ENCODE results near the gene BTBD1. TPM values are rescaled to one million over a fixed set of nuclear protein-coding genes. Genes with fewer than 3 reads are reported as not detected.
A peak's percentile ranks its signal among the peaks of the same experiment; 100 is the strongest.

Gene BTBD1
- polyA plus RNA-seq, 2 of the 4 experiments (the other 2 are of a cell fraction) = 53.1 to 95.8 TPM

DNA sequence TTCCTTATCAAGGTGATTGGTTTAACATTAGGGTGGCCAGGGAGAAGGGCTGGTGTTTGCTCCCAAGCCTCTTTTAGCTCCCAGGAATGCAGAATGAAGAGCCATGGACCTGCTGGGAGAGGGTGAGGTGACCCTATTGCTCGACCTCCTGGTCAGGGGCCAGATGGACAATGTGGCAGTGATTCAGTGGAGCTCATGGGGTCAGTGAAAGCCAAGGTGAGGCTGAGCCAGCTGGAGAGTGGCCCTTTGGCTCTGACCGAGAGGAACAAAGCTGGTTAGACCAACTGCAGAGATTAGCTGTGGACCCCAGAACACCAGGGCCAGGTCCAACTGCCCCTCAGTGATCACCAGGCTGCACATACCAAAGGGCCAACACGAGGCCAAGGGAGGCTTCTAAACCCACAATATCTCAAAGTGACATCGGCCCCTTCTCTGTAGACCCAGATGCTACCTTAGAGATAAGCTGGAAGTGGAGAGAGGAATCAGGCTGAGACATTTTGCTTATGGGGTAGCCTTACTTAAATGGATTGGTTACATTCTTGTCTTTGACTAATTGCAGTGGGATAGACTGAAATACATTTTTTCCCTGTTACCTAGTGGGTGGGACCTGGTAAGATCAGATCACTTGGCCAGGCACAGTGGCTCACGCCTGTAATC is 15.8 kb upstream of the BTBD1 start (continued):
- TF ChIP-seq, protein P1, sequence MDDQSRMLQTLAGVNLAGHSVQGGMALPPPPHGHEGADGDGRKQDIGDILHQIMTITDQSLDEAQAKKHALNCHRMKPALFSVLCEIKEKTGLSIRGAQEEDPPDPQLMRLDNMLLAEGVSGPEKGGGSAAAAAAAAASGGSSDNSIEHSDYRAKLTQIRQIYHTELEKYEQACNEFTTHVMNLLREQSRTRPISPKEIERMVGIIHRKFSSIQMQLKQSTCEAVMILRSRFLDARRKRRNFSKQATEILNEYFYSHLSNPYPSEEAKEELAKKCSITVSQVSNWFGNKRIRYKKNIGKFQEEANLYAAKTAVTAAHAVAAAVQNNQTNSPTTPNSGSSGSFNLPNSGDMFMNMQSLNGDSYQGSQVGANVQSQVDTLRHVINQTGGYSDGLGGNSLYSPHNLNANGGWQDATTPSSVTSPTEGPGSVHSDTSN (IDR thresholded peaks at IDR 0.05) = no peak
- TF ChIP-seq, protein P2, sequence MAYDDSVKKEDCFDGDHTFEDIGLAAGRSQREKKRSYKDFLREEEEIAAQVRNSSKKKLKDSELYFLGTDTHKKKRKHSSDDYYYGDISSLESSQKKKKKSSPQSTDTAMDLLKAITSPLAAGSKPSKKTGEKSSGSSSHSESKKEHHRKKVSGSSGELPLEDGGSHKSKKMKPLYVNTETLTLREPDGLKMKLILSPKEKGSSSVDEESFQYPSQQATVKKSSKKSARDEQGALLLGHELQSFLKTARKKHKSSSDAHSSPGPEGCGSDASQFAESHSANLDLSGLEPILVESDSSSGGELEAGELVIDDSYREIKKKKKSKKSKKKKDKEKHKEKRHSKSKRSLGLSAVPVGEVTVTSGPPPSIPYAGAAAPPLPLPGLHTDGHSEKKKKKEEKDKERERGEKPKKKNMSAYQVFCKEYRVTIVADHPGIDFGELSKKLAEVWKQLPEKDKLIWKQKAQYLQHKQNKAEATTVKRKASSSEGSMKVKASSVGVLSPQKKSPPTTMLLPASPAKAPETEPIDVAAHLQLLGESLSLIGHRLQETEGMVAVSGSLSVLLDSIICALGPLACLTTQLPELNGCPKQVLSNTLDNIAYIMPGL (CRISPR knock-in tag; IDR thresholded peaks at IDR 0.05; ENCODE audit: borderline replicate concordance) = no peak

DNA sequence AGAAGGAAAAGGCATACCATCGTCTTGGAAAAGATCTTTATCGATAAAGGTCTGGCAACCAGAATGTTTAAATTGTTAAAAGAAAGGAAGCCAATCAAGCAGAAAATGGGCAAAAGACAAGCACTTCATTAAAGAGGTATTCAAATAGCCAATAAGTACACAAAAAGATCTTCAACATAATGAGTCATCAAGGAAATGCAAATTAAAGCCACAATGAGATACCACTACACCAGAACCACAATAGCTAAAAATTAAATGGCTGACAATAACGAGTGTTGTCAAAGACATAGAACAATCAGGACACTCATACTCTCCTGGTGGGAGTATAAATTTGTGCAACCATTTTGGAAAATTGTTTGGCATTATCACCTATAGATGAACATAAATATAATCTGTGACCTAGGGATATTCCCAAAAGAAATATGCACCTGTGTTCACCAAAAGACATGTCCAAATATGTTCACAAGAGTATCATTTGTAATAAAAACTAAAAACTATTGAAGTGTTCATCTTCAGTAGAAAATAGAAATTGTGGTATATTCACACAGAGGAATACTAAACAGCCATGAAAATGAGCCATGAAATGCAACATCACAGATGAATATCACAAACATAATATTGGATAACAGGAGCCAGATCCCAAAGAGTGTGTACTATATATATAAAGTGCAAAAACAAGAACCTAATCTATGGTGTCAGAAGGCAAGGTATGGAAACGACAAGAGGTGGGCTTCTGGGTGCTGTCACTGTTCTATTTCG is 14.4 kb upstream of the BTBD1 start:
- peaks cover 2% of the 10 kb centered on the region; the same call in 1 of the 3 replicates for H3K9me3 ChIP-seq
- H3K4me2 ChIP-seq = no peak overlapping the region
- no peak for FAIRE-seq
- H3K27ac ChIP-seq = no peak overlapping the region
- DNase-seq (ENCODE audit: low read depth in 1 of 2, low spot score in 1 of 2) = no peak
- TF ChIP-seq SMC3 (IDR thresholded peaks at IDR 0.05) = no peak
- TF ChIP-seq FOSL2 (IDR thresholded peaks at IDR 0.05) = no peak
- TF ChIP-seq FOSL2 (CRISPR knock-in tag; IDR thresholded peaks at IDR 0.05) = peak; percentile 54
- no peak for TF ChIP-seq ZFP36 (IDR thresholded peaks at IDR 0.05; ENCODE audit: borderline replicate concordance, partially characterized antibody)
- no peak overlapping the region for H3K4me3 ChIP-seq
- POLR2A ChIA-PET = no interaction called here
- CTCF ChIA-PET = interaction anchor here (0.6 to 1.9 kb wide), 2 partner anchors 19 to 59 kb away, joined by 3 to 5 read pairs; no protein-coding TSS in a partner anchor
- WGBS (ENCODE audit: missing lambda C conversion rate) = 1% methylated on average over 5 of the region's 5 CpGs
- H3K4me1 ChIP-seq = no peaks in the 10 kb centered on the region
- ATAC-seq = no peak

DNA sequence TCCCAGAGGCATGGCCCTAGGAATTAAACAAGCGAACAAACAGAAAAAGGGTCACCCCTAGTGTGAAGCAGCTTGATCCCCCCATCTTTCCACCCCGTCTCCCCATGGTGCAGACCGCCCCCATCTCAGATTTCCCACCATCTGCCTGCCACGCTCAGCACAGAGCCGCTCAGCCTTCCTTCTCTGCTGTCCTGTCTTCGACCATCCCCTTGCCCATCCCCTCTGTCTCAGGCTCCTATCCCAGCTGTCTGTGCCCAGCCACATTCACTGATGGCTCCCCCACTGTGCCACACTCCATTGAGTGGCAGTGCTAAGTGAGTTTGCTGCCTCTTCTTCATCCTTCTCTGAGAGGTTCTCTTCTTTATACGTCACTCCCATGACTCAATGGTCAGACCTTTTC is 11.7 kb upstream of the BTBD1 start:
- no peak overlapping the region for H3K4me3 ChIP-seq
- ChIA-PET POLR2A (interaction anchor here (1.3 kb wide), 1 partner anchor 12 kb away, joined by 6 read pairs; the partner anchor contains the start of gene BTBD1), CTCF (interaction anchor here (1.6 kb wide), 1 partner anchor 10 kb away, joined by 3 read pairs; no protein-coding TSS in a partner anchor)
- DNase-seq (ENCODE audit: low read depth in 1 of 2, low spot score in 1 of 2) (no peak), ATAC-seq (peak; percentile 36 to 58; a peak in 4 of 6 replicates), FAIRE-seq (no peak)
- no peak for TF ChIP-seq ZFP36 (IDR thresholded peaks at IDR 0.05; ENCODE audit: borderline replicate concordance, partially characterized antibody)
- peaks cover 15% of the 10 kb centered on the region for H3K9me3 ChIP-seq
- no peak overlapping the region for H3K4me2 ChIP-seq
- no peak overlapping the region for H3K27ac ChIP-seq
- no peaks in the 10 kb centered on the region for H3K4me1 ChIP-seq
- WGBS (ENCODE audit: missing lambda C conversion rate) = 27% methylated on average over 7 of the region's 7 CpGs

DNA sequence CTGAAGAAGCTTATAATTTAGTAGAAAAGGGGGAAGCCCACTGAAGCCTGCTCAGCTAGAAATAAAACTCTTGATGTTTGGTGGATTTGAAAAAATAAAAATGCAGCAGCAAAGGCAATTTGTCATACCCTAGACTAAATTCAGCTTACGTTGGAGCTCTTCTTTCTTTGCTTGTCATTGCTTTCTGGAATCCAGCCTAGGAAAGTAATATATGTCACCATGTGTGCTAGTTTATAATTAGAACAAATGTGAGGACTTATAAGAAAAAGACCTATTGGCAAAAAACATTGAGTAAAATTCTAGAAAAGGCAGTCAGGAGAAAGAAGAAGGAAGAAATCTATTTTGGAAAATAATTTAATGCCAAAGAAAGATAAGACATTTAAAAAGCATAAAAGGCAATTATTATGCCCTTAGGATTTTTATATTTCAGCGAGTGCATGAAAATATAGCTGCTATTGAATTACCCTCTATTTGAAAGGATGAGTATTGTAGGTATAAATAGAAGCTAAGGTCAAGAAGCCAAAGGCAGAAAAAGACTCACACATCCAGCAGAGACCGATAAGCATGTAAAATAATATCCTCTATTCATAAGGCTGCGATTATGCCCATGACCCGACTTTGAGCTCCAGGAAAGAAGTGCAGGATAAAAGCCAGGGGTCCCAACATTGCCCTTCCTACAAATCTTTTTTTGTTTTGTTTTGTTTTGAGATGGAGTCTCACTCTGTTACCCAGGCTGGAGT is 10.6 kb upstream of the BTBD1 start:
- ChIA-PET POLR2A (interaction anchor here (2.8 kb wide), 1 partner anchor 11 kb away, joined by 14 read pairs; the partner anchor contains the start of gene BTBD1), CTCF (interaction anchor here (0.7 to 1.6 kb wide), 3 partner anchors 11 to 26 kb away, joined by 3 to 4 read pairs (median 3); no protein-coding TSS in a partner anchor)
- peaks cover 24% of the 10 kb centered on the region for H3K9me3 ChIP-seq
- H3K4me3 ChIP-seq = no peak overlapping the region
- FAIRE-seq = no peak
- no peak for DNase-seq (ENCODE audit: low read depth in 1 of 2, low spot score in 1 of 2)
- ATAC-seq = no peak; a peak in 2 of 6 replicates
- H3K4me1 ChIP-seq = no peaks in the 10 kb centered on the region
- 16% methylated on average over 5 of the region's 5 CpGs for WGBS (ENCODE audit: missing lambda C conversion rate)
- H3K4me2 ChIP-seq = no peak overlapping the region
- TF ChIP-seq ZSCAN20 (CRISPR knock-in tag; IDR thresholded peaks at IDR 0.05) (no peak), HOXA7 (CRISPR knock-in tag; IDR thresholded peaks at IDR 0.05) (no peak), SMC3 (IDR thresholded peaks at IDR 0.05) (no peak), EP300 (IDR thresholded peaks at IDR 0.05) (no peak), MAZ (IDR thresholded peaks at IDR 0.05; ENCODE audit: borderline replicate concordance, low read depth, low read length) (no peak)
- H3K27ac ChIP-seq = no peak overlapping the region

Measured in A549 (cell line).